Stimulated activated CD4-positive, alpha-beta T cell treated with anti-CD3 and anti-CD28 coated beads, Interleukin-1b, Interleukin-23, amount 100 ng/mL, for 1 hour (primary cell): Measurements from ENCODE around the gene KAT2B.
"Not testable (repeated sequence)": the region's sequence is repeated elsewhere in the genome, so short reads cannot be mapped to it uniquely, and the experiment has no call there.

Experiments used
- DNase-seq, 2 donors: peaks; one replicate each; pipeline ENCODE4 v3.0.0-alpha.2; 2020; ENCODE audit warnings: low read depth in 2 of 2

The KAT2B gene

GRCh38 chr3:20039765-20040547, at the start of gene KAT2B:
Gene KAT2B, plus strand, starts transcription at chr3:20040446. Its CDS starts 32 bp downstream, at chr3:20040478.
- DNase-seq = peak; percentile 63 to 67

DNA sequence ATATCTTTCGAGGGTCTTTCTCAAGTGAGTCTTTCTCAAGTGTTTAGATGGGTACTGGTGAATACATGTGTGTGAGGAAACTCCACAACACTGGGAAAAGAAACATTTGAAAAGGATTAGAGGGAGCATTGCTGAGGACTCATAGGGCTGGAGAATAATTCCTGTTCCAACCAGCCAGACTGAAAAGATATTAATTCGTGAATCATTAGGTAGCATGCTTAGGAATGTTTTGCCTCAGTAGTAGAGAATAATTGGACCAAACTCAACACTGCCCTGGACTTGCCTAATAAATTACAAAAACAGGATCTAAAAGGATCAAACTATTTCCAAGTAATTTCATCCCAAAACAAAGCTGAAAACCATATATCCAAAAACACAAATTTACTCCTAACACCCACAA, 45.5 kb upstream of the KAT2B start:
- no peak for DNase-seq

GRCh38 chr3:19997502-19997901, 42.7 kb upstream of the KAT2B start:
- DNase-seq = no peak

- no peak for DNase-seq
These were observed 38.3 kb upstream of the KAT2B start for GRCh38 chr3:20001932-20002331.

- DNase-seq = no peak
These were observed 32.3 kb upstream of the KAT2B start for GRCh38 chr3:20007960-20008359.

- DNase-seq = no peak
These were observed 31.6 kb upstream of the KAT2B start for GRCh38 chr3:20008646-20009045.

- no peak for DNase-seq
These were observed 28.1 kb upstream of the KAT2B start, which contains the start of gene PP2D1 for GRCh38 chr3:20012164-20012563. Gene PP2D1, minus strand, starts transcription at chr3:20012264. Its CDS starts 192 bp downstream, at chr3:20012072.

DNA sequence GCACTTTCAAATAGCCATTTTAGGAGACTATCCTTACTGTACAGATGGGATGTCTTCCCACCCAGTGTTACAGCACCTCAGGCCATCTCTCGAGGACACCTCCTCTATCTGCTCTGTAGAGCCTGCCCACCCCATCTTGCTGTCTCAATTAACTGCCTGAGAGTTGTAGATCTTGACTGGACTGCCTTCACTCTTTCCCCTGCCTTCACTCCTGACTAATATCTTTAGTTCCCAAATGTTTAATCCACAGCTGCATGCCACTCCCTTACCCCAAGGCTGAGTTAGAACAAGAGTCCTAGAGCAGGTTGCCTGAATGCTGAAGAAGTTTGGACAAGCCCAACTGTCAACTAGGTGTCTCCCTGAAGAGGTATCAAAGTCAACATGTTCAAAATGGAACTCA, 26.9 kb upstream of the KAT2B start:
- DNase-seq = no peak

DNA sequence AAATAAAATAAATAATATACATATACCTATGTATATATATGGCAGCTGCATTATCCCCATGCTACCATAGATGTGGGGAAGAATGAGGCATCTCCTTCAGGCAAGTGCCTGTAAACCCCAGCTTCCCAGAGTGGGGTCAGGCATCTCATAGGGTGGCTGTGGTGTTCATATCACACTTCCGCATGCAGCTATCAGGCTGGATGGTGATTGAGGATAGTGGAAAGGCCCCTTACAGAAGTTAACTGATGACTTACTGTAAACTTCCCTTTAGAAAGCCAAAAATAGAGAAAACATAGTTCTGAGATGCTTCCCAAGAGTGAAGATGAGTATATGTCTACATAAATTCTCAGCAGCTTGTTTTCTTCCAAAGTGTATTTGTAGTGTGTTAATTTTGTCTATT, 24.7 kb upstream of the KAT2B start:
- DNase-seq = no peak

DNA sequence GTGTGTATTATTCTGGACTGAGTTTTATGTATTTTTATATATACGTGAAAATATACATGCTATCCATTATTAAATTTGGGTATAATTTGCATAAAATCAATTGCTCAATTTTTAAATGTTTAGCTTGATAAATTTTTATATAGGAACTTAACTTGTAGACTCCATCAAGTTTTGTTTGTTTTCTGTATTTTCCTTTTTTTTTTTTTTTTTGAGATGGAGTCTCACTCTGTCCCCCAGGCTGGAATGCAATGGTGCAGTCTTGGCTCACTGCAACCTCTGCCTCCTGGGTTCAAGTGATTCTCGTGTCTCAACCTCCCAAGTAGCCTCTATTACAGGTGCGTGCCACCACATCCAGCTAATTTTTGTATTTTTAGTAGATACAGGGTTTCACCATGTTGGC, 24.2 kb upstream of the KAT2B start:
- DNase-seq = not testable (repeated sequence)

DNA sequence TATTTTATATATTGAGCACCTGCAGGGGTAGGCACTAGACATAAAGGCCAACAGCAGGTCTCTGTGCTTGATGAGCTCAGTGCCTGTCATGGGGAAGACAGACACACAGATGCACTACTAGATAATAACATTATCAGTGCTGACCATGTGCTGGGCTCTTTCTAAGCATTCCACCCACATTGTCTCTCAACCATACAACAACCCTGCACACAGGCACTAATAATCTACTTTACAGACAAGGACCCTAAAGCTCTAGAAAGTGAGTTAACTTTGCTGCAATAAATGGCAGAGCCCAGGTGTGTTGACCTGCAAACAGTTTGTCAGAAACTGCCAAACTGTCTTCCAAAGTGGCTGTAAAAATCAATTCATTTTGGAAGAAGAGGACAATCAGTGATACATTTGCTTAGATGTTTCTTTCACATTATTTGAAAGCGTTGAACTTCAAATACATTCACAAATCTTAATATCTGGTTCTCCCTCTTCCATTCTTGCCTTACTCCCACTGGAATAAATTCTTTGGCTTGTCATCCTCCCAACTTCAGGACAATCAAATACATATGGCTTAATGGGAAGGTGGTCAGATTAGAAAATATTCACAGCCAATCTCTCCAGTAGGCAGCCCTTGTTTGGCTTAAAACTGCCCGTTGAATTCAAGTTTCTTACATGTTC, 17.2 kb upstream of the KAT2B start:
- DNase-seq = no peak

- no peak for DNase-seq
These were observed 16.4 kb upstream of the KAT2B start for GRCh38 chr3:20023623-20024405.

GRCh38 chr3:20027136-20027535, 13.1 kb upstream of the KAT2B start:
- DNase-seq = no peak

GRCh38 chr3:20028905-20029331, 11.3 kb upstream of the KAT2B start:
- no peak for DNase-seq

DNA sequence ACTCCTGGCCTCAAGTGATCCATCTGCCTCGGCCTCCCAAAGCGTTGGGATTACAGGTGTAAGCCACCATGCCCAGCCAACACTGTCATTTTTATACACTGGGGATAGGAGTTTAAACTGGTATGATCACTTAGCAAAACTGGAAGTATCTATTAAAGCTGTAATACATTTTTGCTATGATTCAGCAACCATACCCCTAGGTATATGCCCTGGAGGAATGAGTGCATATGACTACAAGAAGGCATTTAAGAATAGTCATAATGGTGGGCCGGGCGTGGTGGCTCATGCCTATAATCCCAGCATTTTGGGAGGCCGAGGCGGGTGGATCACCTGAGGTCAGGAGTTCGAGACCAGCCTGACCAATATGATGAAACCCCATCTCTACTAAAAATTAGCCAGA, 8.3 kb upstream of the KAT2B start:
- not testable (repeated sequence) for DNase-seq

DNA sequence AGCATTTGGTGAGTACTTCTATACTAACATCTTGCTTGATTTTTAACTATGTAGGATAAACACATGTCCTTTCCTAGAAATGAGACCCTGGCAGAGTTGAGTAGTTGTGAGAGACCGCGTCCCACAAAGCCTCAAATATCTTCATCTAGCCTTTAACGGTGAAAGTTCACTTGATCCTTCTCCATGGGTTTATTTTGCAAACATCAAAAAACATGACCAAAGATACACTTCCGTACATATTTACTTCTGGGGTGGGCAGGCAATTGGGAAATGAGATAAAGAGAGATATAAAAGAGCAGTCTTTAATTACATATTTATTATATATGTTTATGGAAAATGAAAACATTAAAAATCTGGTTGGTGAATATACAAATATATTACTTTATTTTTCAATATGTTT, 5.2 kb upstream of the KAT2B start:
- no peak for DNase-seq

DNA sequence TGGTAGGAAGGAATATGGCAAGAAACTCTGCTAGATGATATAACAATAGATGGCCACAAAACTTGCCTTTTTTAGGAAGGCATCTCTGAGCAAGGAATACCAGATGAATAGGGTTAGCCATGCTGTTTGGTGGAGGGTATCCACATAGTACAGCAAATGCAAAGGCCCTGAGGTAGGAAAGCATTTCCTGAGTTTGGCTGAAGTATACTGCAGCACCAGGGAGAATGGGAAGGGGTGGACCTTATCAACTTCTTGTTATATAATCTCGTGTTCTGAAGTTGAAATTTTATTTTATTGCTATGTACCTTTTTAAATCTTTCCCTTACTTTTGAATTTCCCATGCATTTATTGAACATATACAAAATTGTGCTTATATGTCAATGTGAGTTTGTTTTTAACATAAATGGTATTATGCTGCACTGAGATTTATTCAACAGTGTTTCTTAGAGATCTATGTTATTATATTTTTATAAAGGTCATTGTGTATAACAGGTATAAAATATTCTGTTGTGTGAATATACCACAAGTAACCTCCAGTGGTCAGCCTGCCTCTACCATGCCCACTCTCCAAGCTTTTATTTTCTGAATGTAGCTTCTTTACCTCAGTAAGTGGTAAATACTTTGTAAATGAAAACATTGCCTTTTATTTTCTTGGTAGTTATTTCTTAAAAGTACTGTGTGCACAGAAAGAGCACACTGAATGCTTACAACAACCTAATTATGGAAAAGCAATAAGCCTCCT, 2.8 kb upstream of the KAT2B start:
- no peak for DNase-seq

DNA sequence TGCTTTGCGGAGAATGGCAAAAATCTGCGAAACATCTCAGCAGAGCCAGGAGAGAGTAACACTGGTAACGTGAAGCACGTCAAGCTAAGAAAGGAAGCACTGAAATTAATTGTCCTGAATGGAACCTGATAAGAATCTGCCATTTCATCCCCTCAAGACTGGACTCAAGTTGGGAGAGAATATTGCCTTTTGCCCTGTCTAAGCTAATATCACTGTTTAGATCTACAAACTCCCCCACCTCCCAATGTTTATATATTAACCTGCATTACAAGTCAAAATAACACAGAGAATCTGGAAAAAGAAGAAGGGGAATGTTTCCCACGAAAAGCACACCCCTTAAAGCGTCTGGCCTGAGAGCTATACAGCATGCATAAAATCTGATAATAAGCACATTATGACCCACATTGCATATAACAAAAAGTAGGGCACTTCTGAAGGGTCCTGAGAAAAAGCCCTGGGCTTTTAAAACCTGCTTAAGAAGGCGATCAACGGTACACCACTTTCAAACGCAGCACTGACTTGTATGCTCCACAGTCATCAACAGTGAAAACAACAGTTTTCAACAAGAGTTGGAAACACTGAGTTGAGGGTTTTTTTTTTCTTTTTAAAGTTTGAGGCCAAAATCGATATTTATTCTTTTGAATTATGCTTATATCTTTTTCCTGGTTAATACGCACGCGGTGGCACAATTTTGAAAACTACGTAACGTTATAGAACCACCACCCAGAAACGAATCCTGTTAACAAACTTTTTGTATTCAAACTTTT, 1.4 kb upstream of the KAT2B start:
- DNase-seq = no peak

DNA sequence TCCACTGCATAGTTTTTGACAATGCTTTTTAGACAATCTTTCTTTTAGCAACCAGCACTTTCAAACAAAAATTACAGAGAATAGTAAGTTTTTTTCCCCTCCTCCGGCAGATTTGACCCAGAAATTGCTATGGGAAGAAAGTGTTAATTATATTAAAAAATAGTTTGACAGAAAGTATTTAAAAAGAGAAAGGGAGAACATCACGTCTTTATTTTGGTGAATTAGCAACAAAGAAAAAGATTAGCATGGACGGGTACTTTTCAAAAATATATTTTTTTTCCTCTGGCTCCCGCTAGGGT, 831 bp upstream of the KAT2B start:
- no peak for DNase-seq

- DNase-seq = peak; percentile 19 to 21
These were observed 426 bp downstream of the KAT2B start for GRCh38 chr3:20040548-20041196.
